SKM-1 (cell line): ENCODE measurements around the gene GRM5.
"Not testable (repeated sequence)": the region's sequence is repeated elsewhere in the genome, so short reads cannot be mapped to it uniquely, and the experiment has no call there.

Experiments used
- DNase-seq: peaks from one replicate; lab custom pipeline; 2025; ENCODE audit not compliant: unreplicated experiment; lab: John Stamatoyannopoulos, UW

The GRM5 gene

GRCh38 chr11:88544656-88545280 is 521.0 kb downstream of the GRM5 start:
- DNase-seq, result no peak

GRCh38 chr11:88543902-88544655 is 521.7 kb downstream of the GRM5 start:
- DNase-seq, result peak; percentile 91

DNA sequence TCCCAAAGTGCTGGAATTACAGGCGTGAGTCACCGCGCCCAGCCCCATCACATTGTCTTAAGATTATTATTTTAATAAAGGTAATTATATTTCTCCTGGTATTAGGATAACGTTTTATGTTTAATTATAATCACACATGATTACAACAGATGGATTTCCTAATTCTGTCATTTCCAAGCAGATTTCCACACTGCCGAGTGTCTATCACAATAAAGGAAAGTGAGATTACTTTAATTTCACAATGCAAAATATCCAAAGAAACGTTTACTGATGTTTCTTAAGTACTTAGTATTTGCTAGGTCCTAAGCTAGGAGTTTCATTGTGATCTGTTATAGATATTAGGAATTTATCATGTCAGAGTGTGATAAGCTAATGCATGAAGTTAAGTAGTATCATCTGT is 524.8 kb downstream of the GRM5 start:
- no peak for DNase-seq

DNA sequence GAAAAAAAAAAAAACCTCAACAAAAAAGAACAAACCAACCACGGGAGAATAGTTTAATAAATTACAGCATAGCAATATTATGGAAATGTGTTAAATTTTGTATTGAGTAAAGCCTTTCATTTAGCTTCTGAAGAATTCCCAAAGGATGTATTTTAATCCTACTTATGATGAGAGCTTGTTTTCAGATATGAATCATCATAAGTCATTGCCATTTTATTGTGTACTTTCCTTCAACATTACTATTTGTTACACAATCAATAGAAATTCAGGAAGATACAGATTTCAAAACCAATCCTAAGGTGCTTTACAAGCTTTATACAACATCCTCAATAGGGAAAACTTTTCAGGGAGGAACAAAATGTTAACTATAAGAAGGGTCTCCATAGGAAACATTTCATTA is 527.7 kb downstream of the GRM5 start:
- DNase-seq, result no peak

DNA sequence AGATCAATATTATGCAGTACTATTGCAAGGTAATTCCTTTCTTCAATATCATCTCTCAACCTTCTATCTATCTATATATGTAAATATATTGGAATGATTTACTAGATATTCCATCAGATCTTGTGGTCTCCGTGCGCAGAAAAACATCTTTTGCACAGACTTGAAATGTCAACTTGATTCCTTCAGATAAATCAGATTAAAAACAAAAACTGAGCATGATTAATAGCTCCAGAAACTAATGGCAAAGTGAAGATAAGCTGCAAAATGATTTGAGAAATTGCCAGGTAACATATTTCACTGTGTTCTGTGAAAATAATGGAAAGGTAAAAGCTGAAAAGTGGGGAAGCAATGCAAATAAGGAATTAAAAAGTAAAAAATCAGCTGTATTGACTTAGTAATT is 528.2 kb downstream of the GRM5 start:
- DNase-seq, result no peak

GRCh38 chr11:88536616-88537265 is 529.0 kb downstream of the GRM5 start:
- DNase-seq, result no peak

DNA sequence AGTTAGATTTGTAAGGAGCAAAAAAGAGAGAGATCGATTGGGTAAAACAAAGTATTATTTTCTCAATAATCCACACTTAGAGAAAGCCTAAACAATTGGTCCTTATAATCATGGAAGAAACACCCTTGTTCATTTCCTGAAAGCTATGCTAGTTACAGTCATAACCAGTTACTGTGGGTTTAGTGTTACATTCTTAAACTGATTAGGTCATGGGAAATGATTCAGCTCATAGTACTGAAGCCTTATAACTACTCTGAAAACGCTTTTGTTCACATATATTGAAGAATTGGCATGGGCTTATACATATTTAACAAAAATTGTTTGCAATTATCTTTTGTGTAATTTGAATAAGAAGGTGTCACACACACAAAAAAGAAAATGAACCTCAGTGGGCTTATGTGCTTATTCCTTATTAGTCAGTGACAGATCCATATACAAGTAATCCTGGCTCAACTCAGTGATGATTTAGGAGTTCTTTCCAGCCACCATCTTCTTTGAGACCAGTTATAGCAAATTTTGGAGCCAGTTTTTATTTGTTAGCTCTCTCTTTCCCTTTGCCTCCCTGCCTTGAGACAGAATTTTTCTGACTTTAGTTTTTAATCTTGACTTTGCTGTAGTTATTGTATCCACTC is 529.8 kb downstream of the GRM5 start:
- DNase-seq, result no peak

DNA sequence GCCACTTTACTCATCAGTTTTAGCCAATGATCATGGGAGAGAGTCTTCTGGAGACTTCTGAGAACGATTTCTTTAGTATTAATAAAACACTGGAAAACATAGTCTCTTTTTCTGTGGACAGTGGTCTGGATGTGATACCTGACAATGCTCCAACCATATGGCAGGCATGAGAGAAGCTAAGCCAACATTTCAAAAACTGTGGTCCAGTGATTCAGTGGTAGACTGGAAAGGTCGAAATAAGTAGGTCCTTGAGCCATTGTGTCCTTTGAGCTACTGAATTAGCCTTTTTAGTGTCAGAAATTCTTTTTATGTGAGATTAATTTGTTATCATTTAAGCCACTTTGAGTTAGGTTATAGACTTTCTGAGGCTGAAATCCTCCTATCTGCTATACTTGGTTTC is 530.5 kb downstream of the GRM5 start:
- DNase-seq, result no peak

GRCh38 chr11:88534706-88535105 is 531.1 kb downstream of the GRM5 start:
- not testable (repeated sequence) for DNase-seq

- DNase-seq, result no peak
Measured at GRCh38 chr11:88534185-88534584, 531.6 kb downstream of the GRM5 start.

DNA sequence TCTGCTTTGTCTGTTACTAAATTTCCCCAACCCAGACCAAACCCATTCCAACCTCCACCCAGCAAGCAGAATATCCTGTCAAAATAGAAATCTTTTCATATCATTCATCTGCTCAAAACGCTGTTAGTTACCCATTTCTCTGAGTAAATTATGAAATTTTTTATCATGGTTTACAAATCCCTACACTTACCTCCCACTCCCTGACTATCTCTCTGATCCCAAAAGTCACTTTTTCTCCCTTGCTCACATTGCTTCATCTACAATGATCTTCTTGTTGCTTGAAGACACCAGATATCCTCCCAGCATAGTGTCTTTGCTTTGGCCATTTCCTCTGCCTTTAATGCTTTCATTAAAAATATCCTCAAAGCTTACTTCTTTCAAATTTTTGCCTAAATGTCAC is 532.8 kb downstream of the GRM5 start:
- no peak for DNase-seq

DNA sequence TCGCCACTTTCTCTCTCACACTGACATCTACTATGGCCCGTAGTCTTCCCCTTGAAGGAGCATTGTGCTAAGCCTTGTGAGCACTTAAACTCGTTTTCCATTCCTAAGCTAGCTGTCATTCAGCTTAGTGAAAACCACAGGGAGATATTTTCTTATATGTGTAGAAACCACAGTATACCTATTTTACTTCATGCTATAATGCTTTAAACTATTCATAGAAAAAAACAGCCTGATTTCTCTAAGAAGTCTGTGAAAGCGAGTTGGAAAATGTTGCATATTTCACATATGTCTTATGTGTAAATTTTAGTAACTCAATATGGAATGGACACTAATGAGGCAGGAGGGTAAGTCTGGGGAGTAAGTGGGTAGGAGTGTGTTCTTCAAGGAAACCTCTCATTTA is 534.0 kb downstream of the GRM5 start:
- no peak for DNase-seq

GRCh38 chr11:88529426-88529825 is 536.4 kb downstream of the GRM5 start:
- DNase-seq, result no peak

DNA sequence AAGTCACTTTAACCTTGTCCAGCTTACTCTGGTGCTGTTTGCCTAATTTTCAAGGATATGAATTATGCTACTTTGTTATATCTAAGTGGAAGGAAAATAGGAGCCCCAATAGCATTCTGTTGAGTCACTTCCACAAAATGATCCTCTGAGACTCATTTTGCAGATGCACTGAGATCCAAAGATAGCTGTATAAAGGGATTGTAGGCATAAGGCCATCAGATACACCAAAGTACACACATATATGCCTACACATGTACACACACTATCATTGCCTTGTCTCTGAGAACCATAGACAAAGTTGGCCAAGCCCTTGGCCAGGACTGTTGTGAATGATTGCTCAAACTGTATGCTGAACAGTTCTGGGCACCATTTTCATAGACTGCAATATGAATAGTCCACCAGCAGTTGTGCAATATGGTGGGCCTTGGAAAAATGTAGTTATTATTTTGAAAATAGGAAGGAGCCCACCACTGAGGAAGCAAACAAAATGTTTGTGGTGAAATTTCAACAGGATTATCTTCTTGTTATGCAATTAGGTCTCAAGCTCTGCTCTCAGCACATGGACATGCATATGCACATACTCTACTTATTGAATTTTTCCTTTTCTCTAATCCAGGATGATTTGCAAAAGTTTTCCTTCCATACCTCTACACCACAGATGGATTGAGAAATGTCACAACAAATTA is 542.3 kb downstream of the GRM5 start:
- DNase-seq, result no peak

DNA sequence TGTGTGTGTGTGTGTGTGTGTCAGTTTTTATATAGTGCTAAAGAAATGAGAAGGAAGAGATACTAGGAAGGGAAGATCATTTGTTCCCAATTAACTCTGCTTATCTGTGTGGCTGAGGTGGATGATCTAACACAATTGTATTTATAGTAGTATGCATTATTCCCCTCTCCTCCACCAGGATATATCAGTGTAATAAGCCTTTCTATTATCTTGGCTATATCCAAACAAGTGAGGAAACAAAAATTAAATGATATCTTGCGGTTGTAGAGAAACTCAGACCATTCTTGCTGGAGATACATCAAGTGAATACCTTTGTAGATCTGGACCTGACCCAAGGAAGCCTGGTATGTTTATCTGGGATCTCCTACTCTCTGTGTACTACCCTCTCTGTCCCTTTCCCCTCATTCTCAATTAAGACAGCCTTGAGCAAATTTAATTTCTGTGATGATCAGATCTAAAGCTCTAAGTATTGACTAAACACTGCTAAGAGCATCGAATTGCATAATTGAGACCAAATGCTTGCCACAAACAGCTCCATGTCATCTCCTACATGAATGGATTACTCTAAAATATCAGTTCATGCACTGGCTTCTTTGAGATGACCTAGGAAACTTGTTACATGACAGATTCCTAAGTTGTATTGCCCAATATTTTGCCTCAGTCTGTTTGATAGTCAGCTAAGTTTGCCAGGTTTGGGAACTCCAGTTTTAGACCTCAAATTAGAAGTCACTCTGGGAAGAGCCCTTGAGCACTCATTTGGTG is 543.0 kb downstream of the GRM5 start:
- DNase-seq, result no peak

GRCh38 chr11:88521799-88522201 is 544.0 kb downstream of the GRM5 start:
- no peak for DNase-seq

DNA sequence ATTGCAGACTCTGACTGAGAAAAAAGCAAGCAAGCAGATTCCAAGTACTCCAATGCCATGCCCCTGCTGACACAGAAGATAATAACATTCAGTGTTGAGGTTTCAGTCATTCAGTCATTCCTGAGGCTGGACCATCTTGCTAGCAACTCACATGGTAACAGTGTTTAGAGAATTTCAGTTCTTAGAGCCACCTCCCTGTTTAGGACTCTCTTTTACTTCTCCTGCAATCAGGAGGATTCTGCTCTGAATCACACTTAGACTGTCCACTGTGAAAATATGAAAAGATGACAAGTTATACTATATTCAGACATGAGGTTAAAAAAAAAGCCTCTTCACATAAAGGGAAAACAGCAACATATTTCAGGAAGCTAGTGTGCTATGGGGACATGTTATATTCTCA is 544.4 kb downstream of the GRM5 start:
- DNase-seq, result no peak

- no peak for DNase-seq
Measured at GRCh38 chr11:88520391-88520790, 545.4 kb downstream of the GRM5 start.

- DNase-seq, result no peak
Measured at GRCh38 chr11:88515002-88515401, 550.8 kb downstream of the GRM5 start.

GRCh38 chr11:88511006-88511405 is 554.8 kb downstream of the GRM5 start:
- DNase-seq, result no peak
